Eye (tissue), 1 donor: ENCODE measurements around the gene THUMPD3.

Source experiments
- DNase-seq: peaks from one replicate; pipeline ENCODE4 v3.0.0-alpha.2; 2015

THUMPD3 gene

GRCh38 chr3:9397906-9398699, 35.2 kb downstream of the THUMPD3 start:
- peak; percentile 80 for DNase-seq

GRCh38 chr3:9398700-9399336, 36.0 kb downstream of the THUMPD3 start:
- no peak for DNase-seq

- DNase-seq = peak; percentile 54
Measured at GRCh38 chr3:9399337-9399703, 36.5 kb downstream of the THUMPD3 start.

GRCh38 chr3:9399746-9400145, 36.9 kb downstream of the THUMPD3 start:
- DNase-seq = peak; percentile 92

GRCh38 chr3:9400616-9401015, 37.8 kb downstream of the THUMPD3 start:
- DNase-seq = peak; percentile 75

- no peak for DNase-seq
Measured at GRCh38 chr3:9401986-9402385, 39.1 kb downstream of the THUMPD3 start.

GRCh38 chr3:9402410-9403228, 39.8 kb downstream of the THUMPD3 start:
- peak; percentile 94 for DNase-seq

- DNase-seq = no peak
Measured at GRCh38 chr3:9403463-9403862, 40.6 kb downstream of the THUMPD3 start.

GRCh38 chr3:9404680-9405079, 41.8 kb downstream of the THUMPD3 start:
- peak; percentile 56 for DNase-seq

GRCh38 chr3:9405756-9406155, 42.9 kb downstream of the THUMPD3 start:
- DNase-seq = no peak

GRCh38 chr3:9406856-9407626, 44.2 kb downstream of the THUMPD3 start:
- DNase-seq = no peak

GRCh38 chr3:9408061-9408460, 45.2 kb downstream of the THUMPD3 start:
- no peak for DNase-seq

GRCh38 chr3:9408546-9408945, 45.7 kb downstream of the THUMPD3 start:
- no peak for DNase-seq

GRCh38 chr3:9409981-9410854, 47.4 kb downstream of the THUMPD3 start:
- no peak for DNase-seq

- no peak for DNase-seq
Measured at GRCh38 chr3:9411302-9411701, 48.4 kb downstream of the THUMPD3 start.

GRCh38 chr3:9412293-9412692, 49.4 kb downstream of the THUMPD3 start:
- DNase-seq = no peak

GRCh38 chr3:9414826-9415225, 52.0 kb downstream of the THUMPD3 start:
- DNase-seq = no peak

GRCh38 chr3:9415485-9416138, 52.8 kb downstream of the THUMPD3 start:
- no peak for DNase-seq

- no peak for DNase-seq
Measured at GRCh38 chr3:9416139-9416780, 53.4 kb downstream of the THUMPD3 start.

GRCh38 chr3:9420850-9421549, 58.1 kb downstream of the THUMPD3 start:
- DNase-seq = no peak
